HepG2 (cell line): ENCODE measurements around the gene INPP5K. TPM values are rescaled to one million over a fixed set of nuclear protein-coding genes. Genes with fewer than 3 reads are reported as not detected.

Experiments
- ARID2 ChIP-seq: sonication (generic); formaldehyde crosslinking; IDR thresholded peaks from 2 replicates; pipeline ENCODE4 v1.8.1; 2022; ENCODE audit warnings: mild to moderate bottlenecking, missing genetic modification reagents, borderline replicate concordance
- HCFC1 ChIP-seq: fragments of 150-350 bp; IDR thresholded peaks from 2 replicates; pipeline ENCODE4 v1.6.1; 2014; ENCODE audit warnings: low read depth, low read length
- HES4 ChIP-seq: sonication (generic); formaldehyde crosslinking; IDR thresholded peaks from 2 replicates; pipeline ENCODE4 v1.9.0; 2021; ENCODE audit warnings: mild to moderate bottlenecking, missing genetic modification reagents, borderline replicate concordance
- HMGA1 ChIP-seq: sonication (generic); formaldehyde crosslinking; conservative IDR thresholded peaks from 2 replicates; pipeline ENCODE4 v1.4.0; 2020; ENCODE audit warnings: missing genetic modification reagents
- HOXA7 ChIP-seq: sonication (generic); formaldehyde crosslinking; IDR thresholded peaks from 2 replicates; pipeline ENCODE4 v1.8.1; 2022; ENCODE audit warnings: mild to moderate bottlenecking, missing genetic modification reagents, moderate library complexity
- KLF12 ChIP-seq: sonication (generic); formaldehyde crosslinking; IDR thresholded peaks from 2 replicates; pipeline ENCODE4 v1.4.0; 2020; ENCODE audit warnings: missing genetic modification reagents, borderline replicate concordance
- MLLT10 ChIP-seq: sonication (generic); formaldehyde crosslinking; IDR thresholded peaks from 2 replicates; pipeline ENCODE4 v1.4.0; 2020; ENCODE audit warnings: missing genetic modification reagents
- NR2F2 ChIP-seq: IDR thresholded peaks from 2 replicates; pipeline ENCODE4 v1.6.1; 2012; ENCODE audit warnings: low read depth, inconsistent platforms, borderline replicate concordance
- SKI ChIP-seq: fragments of 450-650 bp; IDR thresholded peaks from one replicate; pipeline ENCODE4 v1.6.1; 2018; ENCODE audit warnings: mild to moderate bottlenecking; ENCODE audit not compliant: partially characterized antibody
- SNAPC4 ChIP-seq: sonication (generic); formaldehyde crosslinking; IDR thresholded peaks from 2 replicates; pipeline ENCODE4 v1.4.0; 2020; ENCODE audit warnings: mild to moderate bottlenecking, missing genetic modification reagents
- TGIF2 ChIP-seq: IDR thresholded peaks from 2 replicates; pipeline ENCODE4 v1.6.1; 2016; ENCODE audit warnings: control low read depth, missing compliant biosample characterization
- ZBTB14 ChIP-seq: sonication (generic); formaldehyde crosslinking; IDR thresholded peaks from 2 replicates; pipeline ENCODE4 v1.4.0; 2020; ENCODE audit warnings: missing genetic modification reagents
- ZBTB21 ChIP-seq: sonication (generic); formaldehyde crosslinking; IDR thresholded peaks from 2 replicates; pipeline ENCODE4 v1.4.0; 2020; ENCODE audit warnings: missing genetic modification reagents
- ZNF205 ChIP-seq: IDR thresholded peaks from 2 replicates; pipeline ENCODE4 v1.6.1; 2018; ENCODE audit warnings: missing biosample characterization, missing genetic modification reagents
- ZNF512B ChIP-seq: sonication (generic); formaldehyde crosslinking; IDR thresholded peaks from 2 replicates; pipeline ENCODE4 v1.5.1; 2020; ENCODE audit warnings: missing genetic modification reagents, mild to moderate bottlenecking, borderline replicate concordance
- ZNF766 ChIP-seq: sonication (generic); formaldehyde crosslinking; IDR thresholded peaks from 2 replicates; pipeline ENCODE4 v1.5.0; 2020; ENCODE audit warnings: missing genetic modification reagents, borderline replicate concordance
- ZNF775 ChIP-seq: sonication (generic); formaldehyde crosslinking; IDR thresholded peaks from 2 replicates; pipeline ENCODE4 v1.4.0; 2020; ENCODE audit warnings: missing genetic modification reagents, mild to moderate bottlenecking, moderate library complexity, borderline replicate concordance
- ZNF883 ChIP-seq: sonication (generic); formaldehyde crosslinking; IDR thresholded peaks from 2 replicates; pipeline ENCODE4 v1.5.1; 2020; ENCODE audit warnings: mild to moderate bottlenecking, missing genetic modification reagents; ENCODE audit errors: not compliant biosample characterization
- polyA plus RNA-seq, 8 experiments: library from polyadenylated mRNA; depleted of rRNA in 3 of 8; stranded (reverse) in 7 of 8; unstranded in 1 of 8; fragments of >200 nt; fragmentation: Illumina TruSeq in 4 of 8; extraction: Trizol in 4 of 8; gene quantifications; 2 replicates each; pipeline versions ENCODE4 v1.2.1 to v1.2.3, GENCODE V29; 2011 to 2016; ENCODE audit warnings: low read depth in 4 of 8, missing spikeins in 1 of 8, mixed read lengths in 1 of 8; ENCODE audit not compliant: insufficient read depth in 1 of 8
- total RNA-seq, 5 experiments: library from RNA; depleted of rRNA; stranded (reverse); fragments of >200 nt; fragmentation: Illumina TruSeq; extraction: Trizol; gene quantifications; 2 replicates each; pipeline ENCODE4 v1.2.3, GENCODE V29; 2016; ENCODE audit warnings: low read depth in 1 of 5
- TF ChIP-seq, protein P1 (sequence below): sonication (generic); formaldehyde crosslinking; IDR thresholded peaks from 2 replicates; pipeline ENCODE4 v1.8.0; 2022; ENCODE audit warnings: mild to moderate bottlenecking, missing genetic modification reagents, moderate library complexity
- TF ChIP-seq, protein P2 (sequence below): sonication (generic); formaldehyde crosslinking; IDR thresholded peaks from 2 replicates; pipeline ENCODE4 v1.4.0; 2020; ENCODE audit warnings: mild to moderate bottlenecking, missing genetic modification reagents

INPP5K gene
- total and polyA plus RNA-seq, 2 of the 13 experiments (the other 11 are each of a cell fraction or from before 2014, with no cell fraction given), result 4.8 to 9.6 TPM

GRCh38 chr17:1467898-1468492 lies 48.4 kb downstream of the INPP5K start (continued):
- TF ChIP-seq, protein P1, sequence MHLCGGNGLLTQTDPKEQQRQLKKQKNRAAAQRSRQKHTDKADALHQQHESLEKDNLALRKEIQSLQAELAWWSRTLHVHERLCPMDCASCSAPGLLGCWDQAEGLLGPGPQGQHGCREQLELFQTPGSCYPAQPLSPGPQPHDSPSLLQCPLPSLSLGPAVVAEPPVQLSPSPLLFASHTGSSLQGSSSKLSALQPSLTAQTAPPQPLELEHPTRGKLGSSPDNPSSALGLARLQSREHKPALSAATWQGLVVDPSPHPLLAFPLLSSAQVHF, result no peak
- peak; percentile 53 for TF ChIP-seq ZNF883 (CRISPR knock-in tag)
- peak; percentile 43 for TF ChIP-seq SKI
- TF ChIP-seq HCFC1, result no peak
- TF ChIP-seq HES4 (CRISPR knock-in tag), result no peak
- no peak for TF ChIP-seq KLF12 (CRISPR knock-in tag)
- peak; percentile 45; the same call in 1 of the 2 replicates for TF ChIP-seq ZNF766
- no peak for TF ChIP-seq HMGA1 (CRISPR knock-in tag)
- TF ChIP-seq ZNF205 (CRISPR knock-in tag), result no peak
- peak; percentile 93 for TF ChIP-seq ZBTB21 (CRISPR knock-in tag)
- TF ChIP-seq HOXA7 (CRISPR knock-in tag), result no peak
- TF ChIP-seq, protein P2, sequence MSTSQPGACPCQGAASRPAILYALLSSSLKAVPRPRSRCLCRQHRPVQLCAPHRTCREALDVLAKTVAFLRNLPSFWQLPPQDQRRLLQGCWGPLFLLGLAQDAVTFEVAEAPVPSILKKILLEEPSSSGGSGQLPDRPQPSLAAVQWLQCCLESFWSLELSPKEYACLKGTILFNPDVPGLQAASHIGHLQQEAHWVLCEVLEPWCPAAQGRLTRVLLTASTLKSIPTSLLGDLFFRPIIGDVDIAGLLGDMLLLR (CRISPR knock-in tag), result no peak
- TF ChIP-seq MLLT10 (CRISPR knock-in tag), result no peak
- TF ChIP-seq SNAPC4 (CRISPR knock-in tag), result no peak
- 0 out of 2 replicates have a peak, but pooled peaks have one; percentile 23 for TF ChIP-seq TGIF2
- TF ChIP-seq ZNF512B (CRISPR knock-in tag), result no peak
- TF ChIP-seq ZBTB14 (CRISPR knock-in tag), result no peak
- TF ChIP-seq ZNF775 (CRISPR knock-in tag), result no peak
- peak; percentile 93 for TF ChIP-seq NR2F2
- no peak for TF ChIP-seq ARID2 (CRISPR knock-in tag)
